Measurements from ENCODE around the gene TEDC2. TPM values are rescaled to one million over a fixed set of nuclear protein-coding genes. Genes with fewer than 3 reads are reported as not detected.

The TEDC2 gene
- total and polyA plus RNA-seq, 10 of the 15 experiments (the other 5 are each of a cell fraction or from before 2014, with no cell fraction given) = 0.23 to 47.9 (median 19.1) TPM

GRCh38 chr16:2485811-2486507 lies 26.1 kb downstream of the TEDC2 start:
- intact Hi-C loops (cut with micrococcal nuclease; ENCODE audit: unreplicated experiment) = loop anchor here (5.0 kb wide), 1 partner anchor 144 kb away; the partner anchor contains the start of gene ABCA3
- Histone ChIP-seq H3K4me2 (ENCODE audit: control insufficient read depth, insufficient read depth) (no peak overlapping the region; the same call in 1 of the 2 replicates), H3K4me1 (ENCODE audit: control insufficient read depth, insufficient read depth, low read length) (peaks cover 16% of the 10 kb centered on the region), H3K27ac (ENCODE audit: control insufficient read depth, insufficient read depth) (no peak overlapping the region), H3K9ac (ENCODE audit: control insufficient read depth, insufficient read depth, low read length) (no peak overlapping the region), H3K4me3 (no peak overlapping the region), H4K20me1 (ENCODE audit: control insufficient read depth, insufficient read depth) (no peaks in the 10 kb centered on the region), H2AFZ (ENCODE audit: control insufficient read depth, low read depth, low read length) (no peak overlapping the region), H3K36me3 (ENCODE audit: control insufficient read depth in 2 of 2, insufficient read depth in 2 of 2, low read length in 1 of 2) (no peaks in the 10 kb centered on the region; a peak in 1 of 4 replicates), H3K79me2 (ENCODE audit: control insufficient read depth, insufficient read depth, low read length) (no peaks in the 10 kb centered on the region), H3K27me3 (replicated peaks in 1 of 2; ENCODE audit: control insufficient read depth in 2 of 2, insufficient read depth in 2 of 2, low read length in 1 of 2) (no peaks in the 10 kb centered on the region), H3K9me3 (replicated peaks; ENCODE audit: control insufficient read depth, insufficient read depth, low read length) (no peaks in the 10 kb centered on the region)
- SMC1A ChIA-PET (ENCODE audit: uncharacterized antibody, unreplicated experiment) = interaction anchor here (0.8 to 2.1 kb wide), 4 partner anchors 15 to 236 kb away, joined by 3 to 9 read pairs (median 6); partner anchors contain the start of gene CCNF
- BruUV-seq (replicated peaks) = no TSS peak
- in situ Hi-C loops (cut with MboI) = no loop called here
- FAIRE-seq (no peak), DNase-seq (ENCODE audit: low read depth, low spot score) (no peak), ATAC-seq (no peak)
- POLR2A ChIA-PET = interaction anchor here (0.7 to 3.4 kb wide), 7 partner anchors 9 to 58 kb away, joined by 3 to 10 read pairs (median 4); partner anchors contain the start of genes CCNF and TBC1D24
- 63% methylated on average over 33 of the region's 33 CpGs for WGBS (ENCODE audit: insufficient coverage, insufficient replicate concordance, low lambda C conversion rate, missing lambda C conversion rate)
- CTCF ChIA-PET = interaction anchor here (1.0 to 4.1 kb wide), 13 partner anchors 11 to 543 kb away, joined by 3 to 39 read pairs (median 4); partner anchors contain the start of genes CCNF, TBC1D24 and TEDC2
- RAD21 ChIA-PET (ENCODE audit: unreplicated experiment) = interaction anchor here (0.9 to 3.8 kb wide), 7 partner anchors 9 to 291 kb away, joined by 3 to 21 read pairs (median 4); partner anchors contain the start of genes CCNF, NTN3, TBC1D24 and TEDC2
- TF ChIP-seq MAX (IDR thresholded peaks at IDR 0.05; ENCODE audit: low read depth, low read length) = no peak
- no peak for TF ChIP-seq RUNX3 (IDR thresholded peaks at IDR 0.05; ENCODE audit: low read length)
- TF ChIP-seq CHD1 (IDR thresholded peaks at IDR 0.05; ENCODE audit: low read depth, low read length) = no peak
- TF ChIP-seq MTA3 (IDR thresholded peaks at IDR 0.05; ENCODE audit: borderline replicate concordance, low read length) = no peak
- no peak for TF ChIP-seq NFYB (IDR thresholded peaks at IDR 0.05; ENCODE audit: insufficient read depth, low read depth, low read length)
- TF ChIP-seq ATF3 (IDR thresholded peaks at IDR 0.05; ENCODE audit: borderline replicate concordance, extremely low read depth, low read depth, low read length) = no peak
- no peak for TF ChIP-seq HDAC6 (IDR thresholded peaks at IDR 0.05; ENCODE audit: unreplicated experiment)
- TF ChIP-seq NKRF (conservative IDR thresholded peaks at IDR 0.05) = no peak
- TF ChIP-seq ZBTB11 (CRISPR knock-in tag; IDR thresholded peaks at IDR 0.05) = no peak
- TF ChIP-seq NFYA (IDR thresholded peaks at IDR 0.05; ENCODE audit: borderline replicate concordance, low read depth, low read length) = no peak
- TF ChIP-seq E4F1 (IDR thresholded peaks at IDR 0.05; ENCODE audit: borderline replicate concordance, partially characterized antibody) = no peak
- TF ChIP-seq ESRRA (IDR thresholded peaks at IDR 0.05; ENCODE audit: low read length) = no peak
- TF ChIP-seq BMI1 (IDR thresholded peaks at IDR 0.05; ENCODE audit: borderline replicate concordance) = no peak
- TF ChIP-seq ZNF207 (IDR thresholded peaks at IDR 0.05; ENCODE audit: borderline replicate concordance) = no peak

All from GM12878 (cell line).